ENCODE results near the gene PAX8.

DNA sequence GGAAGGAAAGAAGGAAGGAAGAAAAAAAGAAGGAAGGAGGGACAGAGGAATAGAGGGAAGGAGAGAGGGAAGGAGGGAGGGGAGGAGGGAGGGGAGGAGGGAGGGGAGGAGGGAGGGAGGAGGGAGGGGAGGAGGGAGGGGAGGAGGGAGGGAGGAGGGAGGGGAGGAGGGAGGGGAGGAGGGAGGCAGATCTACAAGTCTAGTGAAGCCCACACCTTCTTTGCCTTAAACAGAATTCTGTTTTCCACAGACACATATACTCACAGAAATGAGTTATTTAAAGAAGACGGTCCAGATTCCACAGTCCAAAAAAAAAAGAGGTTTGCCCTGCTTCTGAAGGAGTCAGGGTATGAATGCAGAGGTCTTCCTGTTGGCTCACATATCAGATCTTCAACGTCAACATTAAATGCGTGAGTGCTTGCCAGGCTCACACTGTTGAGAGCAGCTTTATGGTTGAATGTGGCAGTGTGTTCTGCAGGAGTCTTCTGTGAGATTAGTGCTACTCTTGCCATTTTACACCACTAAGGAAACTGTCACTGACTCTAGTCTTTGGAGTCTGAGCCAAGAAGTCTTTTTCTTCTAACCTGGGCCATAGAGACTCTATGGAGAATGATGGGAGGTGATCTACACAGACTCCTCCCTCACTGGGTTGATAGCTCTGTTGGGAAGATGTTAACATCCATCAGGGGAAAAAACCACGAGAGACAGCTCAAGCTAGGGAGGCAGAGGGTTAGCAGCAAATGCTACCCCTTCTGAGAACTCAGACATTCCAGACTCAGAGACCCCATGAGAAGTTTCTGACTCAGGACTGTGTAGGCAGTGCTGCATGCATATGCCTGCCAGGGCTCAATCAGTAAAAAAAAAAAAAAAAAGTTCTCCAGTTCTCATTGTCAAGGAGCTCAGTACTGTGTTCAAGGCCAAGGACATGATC is 23.3 kb downstream of the PAX8 start:
- no peak for TF ChIP-seq EZH2 (IDR thresholded peaks at IDR 0.05)
- no peak for TF ChIP-seq FOXP2 (optimal IDR thresholded peaks at IDR 0.05; ENCODE audit: control extremely low read depth, extremely low read length, insufficient read depth)

Data from SK-N-MC (cell line).